IMR-90 (cell line): ENCODE measurements around the gene SLC7A6OS. TPM values are rescaled to one million over a fixed set of nuclear protein-coding genes. Genes with fewer than 3 reads are reported as not detected.
A peak's percentile ranks its signal among the peaks of the same experiment; 100 is the strongest.

Experiments
- ATAC-seq: fragments of 200-7000 bp; cut with Tn5 transposase; 2 replicates; pipeline ENCODE4 v1.9.1; 2020; ENCODE audit warnings: low read depth, mild to moderate bottlenecking, moderate library complexity
- BruUV-seq: library from RNA; stranded (reverse); fragments of 400-500 nt; replicated peaks from 2 replicates; lab custom pipeline; 2021; lab: Mats Ljungman, UMichigan
- CTCF ChIA-PET: fragments of 300-600 bp; formaldehyde crosslinking; extraction: SDS; loops from one replicate; lab custom pipeline; 2021; ENCODE audit warnings: antibody characterized with exemption; lab: Yijun Ruan, JAX
- POLR2A ChIA-PET: fragments of 300-600 bp; sonication (Branson Sonifier 250); formaldehyde crosslinking; loops from one replicate; lab custom pipeline; 2022; ENCODE audit warnings: antibody characterized with exemption; ENCODE audit not compliant: unreplicated experiment; lab: Charles Lee
- DNase-seq: peaks from one replicate; pipeline ENCODE4 v3.0.0; 2013
- H2AFZ ChIP-seq: replicated peaks from 2 replicates; pipeline ENCODE3; 2013; ENCODE audit warnings: low read length, mild to moderate bottlenecking; ENCODE audit not compliant: poor library complexity
- H2AK5ac ChIP-seq: 2 replicates; pipeline ENCODE4 v1.6.1; 2013; ENCODE audit warnings: low read depth, low read length, inconsistent platforms
- H2AK9ac ChIP-seq: replicated peaks from 2 replicates; pipeline ENCODE3; 2013; ENCODE audit warnings: mild to moderate bottlenecking, low read depth, low read length, moderate library complexity; ENCODE audit not compliant: poor library complexity
- H2BK120ac ChIP-seq: 2 replicates; pipeline ENCODE4 v1.6.1; 2013; ENCODE audit warnings: low read depth, low read length, inconsistent platforms
- H2BK15ac ChIP-seq: 3 replicates; pipeline ENCODE4 v1.6.1; 2013; ENCODE audit warnings: low read depth, low read length, inconsistent platforms
- H2BK20ac ChIP-seq: 2 replicates; pipeline ENCODE4 v1.6.1; 2013; ENCODE audit warnings: low read depth, mild to moderate bottlenecking, inconsistent platforms, low read length, moderate library complexity
- H2BK5ac ChIP-seq: 2 replicates; pipeline ENCODE4 v1.6.1; 2013; ENCODE audit warnings: mild to moderate bottlenecking, low read depth, low read length, inconsistent platforms; ENCODE audit not compliant: poor library complexity, severe bottlenecking
- H3K14ac ChIP-seq: replicated peaks from 2 replicates; pipeline ENCODE4 v1.6.1; 2013; ENCODE audit warnings: low read depth, low read length, inconsistent platforms
- H3K18ac ChIP-seq: 2 replicates; pipeline ENCODE4 v1.6.1; 2013; ENCODE audit warnings: low read depth, low read length, control low read depth
- H3K23ac ChIP-seq: 2 replicates; pipeline ENCODE4 v1.6.1; 2013; ENCODE audit warnings: low read depth, low read length, inconsistent platforms
- H3K27ac ChIP-seq: 2 replicates; pipeline ENCODE4 v1.5.1; 2013; ENCODE audit warnings: mild to moderate bottlenecking, control low read depth, low read length; ENCODE audit not compliant: insufficient read depth
- H3K27me3 ChIP-seq: 2 replicates; pipeline ENCODE4 v1.6.1; 2013; ENCODE audit warnings: low read length; ENCODE audit not compliant: control insufficient read depth, insufficient read depth
- H3K36me3 ChIP-seq: 2 replicates; pipeline ENCODE4 v1.6.1; 2013; ENCODE audit warnings: low read length, mixed read lengths; ENCODE audit not compliant: control insufficient read depth, insufficient read depth
- H3K4ac ChIP-seq: 2 replicates; pipeline ENCODE4 v1.6.1; 2013; ENCODE audit warnings: low read depth, low read length, inconsistent platforms
- H3K4me1 ChIP-seq: 2 replicates; pipeline ENCODE4 v1.6.1; 2013; ENCODE audit warnings: low read length, mixed read lengths; ENCODE audit not compliant: control insufficient read depth, insufficient read depth
- H3K4me2 ChIP-seq: 2 replicates; pipeline ENCODE4 v1.6.1; 2013; ENCODE audit warnings: low read depth, mild to moderate bottlenecking, control low read depth, low read length, moderate library complexity
- H3K4me3 ChIP-seq: 2 replicates; pipeline ENCODE4 v1.5.1; 2013; ENCODE audit warnings: low read depth, mild to moderate bottlenecking, control low read depth, low read length, moderate library complexity; ENCODE audit not compliant: insufficient read depth
- H3K56ac ChIP-seq: 2 replicates; pipeline ENCODE4 v1.6.1; 2013; ENCODE audit warnings: low read length, inconsistent platforms; ENCODE audit not compliant: insufficient read depth; ENCODE audit errors: extremely low read depth
- H3K79me1 ChIP-seq, 2 experiments: 2 replicates each; pipeline ENCODE4 v1.6.1; 2013; ENCODE audit warnings: low read length in 2 of 2, inconsistent platforms in 1 of 2, low read depth in 1 of 2
- H3K9ac ChIP-seq: 2 replicates; pipeline ENCODE4 v1.6.1; 2013; ENCODE audit warnings: low read depth, low read length, control low read depth
- H3K9me1 ChIP-seq: 2 replicates; pipeline ENCODE4 v1.6.1; 2013; ENCODE audit warnings: low read length, inconsistent platforms; ENCODE audit not compliant: insufficient read depth
- H3K9me3 ChIP-seq: 2 replicates; pipeline ENCODE4 v1.6.1; 2013; ENCODE audit warnings: low read length; ENCODE audit not compliant: control insufficient read depth, insufficient read depth
- H4K20me1 ChIP-seq: 2 replicates; pipeline ENCODE4 v1.6.1; 2013; ENCODE audit warnings: low read length, inconsistent platforms; ENCODE audit not compliant: insufficient read depth
- H4K5ac ChIP-seq: 2 replicates; pipeline ENCODE4 v1.6.1; 2013; ENCODE audit warnings: mild to moderate bottlenecking, low read depth, low read length, control low read depth
- H4K8ac ChIP-seq, 2 experiments: 2 replicates each; pipeline ENCODE4 v1.6.1; 2013; ENCODE audit warnings: low read depth in 2 of 2, low read length in 2 of 2, control low read depth in 1 of 2, inconsistent platforms in 1 of 2
- H4K91ac ChIP-seq: 2 replicates; pipeline ENCODE4 v1.6.1; 2013; ENCODE audit warnings: low read depth, low read length, inconsistent platforms; ENCODE audit not compliant: insufficient read depth
- CEBPB ChIP-seq: IDR thresholded peaks from 2 replicates; pipeline ENCODE4 v1.6.1; 2012; ENCODE audit warnings: low read depth, low read length, improper control_type of control experiment
- MAZ ChIP-seq: IDR thresholded peaks from 2 replicates; pipeline ENCODE4 v1.6.1; 2012; ENCODE audit warnings: low read depth, mild to moderate bottlenecking, low read length, improper control_type of control experiment, moderate library complexity, borderline replicate concordance
- WGBS, 2 experiments: methylation state at CpG; one replicate each; pipeline versions ENCODE4 v1.1.5 to v1.1.7; 2013; ENCODE audit warnings: missing lambda C conversion rate in 2 of 2; ENCODE audit not compliant: insufficient read length in 1 of 2; ENCODE audit errors: extremely low coverage in 2 of 2; 5-methylcytosine and 5-hydroxymethylcytosine counted together
- dilution Hi-C: fragments of 300-500 bp; cut with HindIII; formaldehyde crosslinking; loops from one replicate; pipeline ENCODE4 v1.14.3; 2018; ENCODE audit warnings: low sequenced_read_pairs; ENCODE audit not compliant: unreplicated experiment
- in situ Hi-C: fragments of 300-500 bp; cut with MboI; formaldehyde crosslinking; loops from 3 replicates; pipeline ENCODE4 v1.14.3; 2019; ENCODE audit warnings: low sequenced_read_pairs, inconsistent platforms, mixed read lengths
- intact Hi-C: fragments of 100-400 bp; cut with micrococcal nuclease; formaldehyde crosslinking; loops from 2 replicates; pipeline ENCODE4 v1.10.0; 2022
- polyA plus RNA-seq, 3 experiments: library from polyadenylated mRNA; depleted of rRNA; stranded (reverse); fragments of >200 nt; gene quantifications; 2 replicates each; pipeline ENCODE4 v1.2.3, GENCODE V29; 2012; ENCODE audit warnings: low replicate concordance in 1 of 3
- total RNA-seq: library from RNA; depleted of rRNA; stranded (reverse); fragments of >200 nt; gene quantifications from 2 replicates; pipeline ENCODE4 v1.2.3, GENCODE V29; 2012

SLC7A6OS gene
- total and polyA plus RNA-seq, 2 of the 4 experiments (the other 2 are of a cell fraction) = 6.8 to 8.4 TPM

DNA sequence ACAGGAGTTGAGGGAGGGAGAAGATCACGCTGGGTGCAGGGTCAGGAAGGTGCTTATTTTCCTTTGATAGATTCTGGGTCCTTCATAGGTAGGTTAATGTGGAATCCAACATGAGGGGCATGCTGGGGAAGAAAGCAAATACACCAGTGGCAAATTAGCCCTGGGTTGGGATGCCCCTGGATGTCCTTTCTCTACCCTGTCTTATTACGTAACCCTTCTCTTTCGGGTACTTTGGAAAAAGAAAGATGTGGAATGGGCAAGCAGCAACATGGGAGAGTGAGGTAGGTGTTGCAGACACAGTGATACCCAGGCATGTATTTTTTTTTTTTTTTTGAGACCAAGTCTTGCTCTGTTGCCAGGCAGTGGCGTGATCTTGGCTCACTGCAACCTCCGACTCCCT lies 37.3 kb downstream of the SLC7A6OS start:
- BruUV-seq = no TSS peak
- Histone ChIP-seq H3K56ac (no peak overlapping the region), H4K5ac (no peak overlapping the region), H3K14ac (no peak overlapping the region), H3K36me3 (peaks cover 32% of the 10 kb centered on the region), H3K27me3 (no peaks in the 10 kb centered on the region), H4K8ac (no peak overlapping the region), H4K91ac (no peak overlapping the region), H2AK5ac (no peak overlapping the region), H3K27ac (no peak overlapping the region), H4K20me1 (peaks cover 67% of the 10 kb centered on the region), H2AFZ (no peak overlapping the region), H2BK20ac (no peak overlapping the region), H3K4me2 (no peak overlapping the region), H2BK5ac (no peak overlapping the region), H3K9me3 (no peaks in the 10 kb centered on the region), H2BK15ac (no peak overlapping the region), H3K9me1 (peaks cover 17% of the 10 kb centered on the region; the same call in 1 of the 2 replicates), H3K18ac (no peak overlapping the region), H3K79me1 (peaks cover 24 to 73% of the 10 kb centered on the region in 2 experiments; a peak in 3 of 4 replicates), H3K23ac (no peak overlapping the region), H3K4ac (no peak overlapping the region), H2AK9ac (no peak overlapping the region), H3K9ac (no peak overlapping the region), H2BK120ac (no peak overlapping the region), H3K4me3 (no peak overlapping the region), H3K4me1 (peaks cover 2% of the 10 kb centered on the region; the same call in 1 of the 2 replicates)
- in situ Hi-C loops (no loop called here), dilution Hi-C loops (no loop called here), intact Hi-C loops (no loop called here)
- ATAC-seq (no peak), DNase-seq (no peak)
- ChIA-PET CTCF (no interaction called here), POLR2A (no interaction called here)
- peak; percentile 67 for TF ChIP-seq CEBPB
- no peak for TF ChIP-seq MAZ
- no CpG with 5 or more reads among the region's 5 CpGs for whole genome bisulfite sequencing, 2 experiments
